K562 (cell line): ENCODE data around the gene ITGA7. TPM values are rescaled to one million over a fixed set of nuclear protein-coding genes. Genes with fewer than 3 reads are reported as not detected.

Experiments
- ARHGAP35 ChIP-seq: fragments of 450-650 bp; IDR thresholded peaks from 2 replicates; pipeline ENCODE4 v1.6.1; 2018; ENCODE audit not compliant: partially characterized antibody
- ARID4B ChIP-seq: sonication (generic); formaldehyde crosslinking; IDR thresholded peaks from 2 replicates; pipeline ENCODE4 v1.8.0; 2022; ENCODE audit warnings: mild to moderate bottlenecking, missing genetic modification reagents
- ATF7 ChIP-seq: fragments of 450-650 bp; IDR thresholded peaks from 2 replicates; pipeline ENCODE4 v1.7.1; 2014; ENCODE audit warnings: mild to moderate bottlenecking, moderate library complexity
- CREM ChIP-seq: IDR thresholded peaks from 2 replicates; pipeline ENCODE4 v1.6.1; 2014; ENCODE audit warnings: antibody characterized with exemption, low read depth
- ELF4 ChIP-seq: fragments of 450-650 bp; formaldehyde crosslinking; IDR thresholded peaks from 2 replicates; pipeline ENCODE4 v1.4.0; 2022; ENCODE audit warnings: missing genetic modification characterization
- ERF ChIP-seq: fragments of 450-650 bp; formaldehyde crosslinking; IDR thresholded peaks from 2 replicates; pipeline ENCODE4 v1.4.0; 2020; ENCODE audit warnings: mild to moderate bottlenecking, mixed read lengths
- ETV1 ChIP-seq: fragments of 450-650 bp; conservative IDR thresholded peaks from 2 replicates; pipeline ENCODE4 v1.6.1; 2016; ENCODE audit warnings: missing genetic modification characterization, control low read depth, low read depth, missing compliant biosample characterization
- HIVEP1 ChIP-seq: fragments of 250-450 bp; sonication (Bioruptor Pico); IDR thresholded peaks from 2 replicates; pipeline ENCODE4 v1.4.0; 2020; ENCODE audit warnings: mild to moderate bottlenecking
- JUND ChIP-seq, 2 experiments: IDR thresholded peaks; 2 replicates in 1 of 2; 3 replicates in 1 of 2; pipeline ENCODE4 v1.6.1; 2011; ENCODE audit warnings: borderline replicate concordance in 2 of 2, low read depth in 2 of 2, low read length in 2 of 2, improper control_type of control experiment in 1 of 2, missing biosample characterization in 1 of 2, missing genetic modification characterization in 1 of 2, missing genetic modification reagents in 1 of 2
- KDM4B ChIP-seq, 2 experiments: fragments of 450-650 bp in 1 of 2; sonication (generic) in 1 of 2; IDR thresholded peaks; 2 replicates each; pipeline ENCODE4 v1.6.1; 2016 to 2017; ENCODE audit warnings: borderline replicate concordance in 2 of 2, antibody characterized with exemption in 1 of 2, low read depth in 1 of 2, mild to moderate bottlenecking in 1 of 2
- MIER1 ChIP-seq: fragments of 450-650 bp; IDR thresholded peaks from 2 replicates; pipeline ENCODE4 v1.6.1; 2016; ENCODE audit warnings: antibody characterized with exemption, mild to moderate bottlenecking, low read depth
- MTA2 ChIP-seq: fragments of 450-650 bp; IDR thresholded peaks from 2 replicates; pipeline ENCODE4 v1.6.1; 2016; ENCODE audit warnings: low read depth
- NR2C1 ChIP-seq, 2 experiments: fragments of 450-650 bp; IDR thresholded peaks; 2 replicates each; pipeline ENCODE4 v1.6.1; 2017; ENCODE audit warnings: mild to moderate bottlenecking in 2 of 2, antibody characterized with exemption in 1 of 2, inconsistent platforms in 1 of 2, missing compliant biosample characterization in 1 of 2, missing genetic modification characterization in 1 of 2
- RBFOX2 ChIP-seq: fragments of 200-400 bp; formaldehyde crosslinking; IDR thresholded peaks from 2 replicates; pipeline ENCODE4 v1.6.1; 2017; ENCODE audit warnings: low read depth, mild to moderate bottlenecking, low read length, moderate library complexity
- RBM14 ChIP-seq: fragments of 200-400 bp; formaldehyde crosslinking; IDR thresholded peaks from 2 replicates; pipeline ENCODE4 v1.6.1; 2018; ENCODE audit warnings: low read depth, mild to moderate bottlenecking, low read length, moderate library complexity, borderline replicate concordance; ENCODE audit not compliant: insufficient read depth
- RHOXF2B ChIP-seq: fragments of 250-450 bp; sonication (Bioruptor Pico); conservative IDR thresholded peaks from 2 replicates; pipeline ENCODE4 v1.5.1; 2021
- ZNF143 ChIP-seq: sonication (generic); formaldehyde crosslinking; IDR thresholded peaks from 2 replicates; pipeline ENCODE4 v1.9.0; 2022; ENCODE audit warnings: mild to moderate bottlenecking, missing genetic modification reagents
- ZNF408 ChIP-seq: fragments of 250-450 bp; sonication (Bioruptor Pico); IDR thresholded peaks from 2 replicates; pipeline ENCODE4 v1.4.0; 2020; ENCODE audit warnings: low read depth, mild to moderate bottlenecking, moderate library complexity
- ZNF740 ChIP-seq, 3 experiments: fragments of 200-800 bp in 1 of 3; sonication (Bioruptor generic) in 1 of 3; sonication (generic) in 1 of 3; formaldehyde crosslinking in 1 of 3; IDR thresholded peaks; 2 replicates each; pipeline versions ENCODE4 v1.6.1 to v1.8.0; 2016 to 2022; ENCODE audit warnings: mild to moderate bottlenecking in 2 of 3, missing compliant biosample characterization in 2 of 3, missing genetic modification characterization in 2 of 3, missing genetic modification reagents in 1 of 3
- polyA plus RNA-seq, 8 experiments: library from polyadenylated mRNA; depleted of rRNA in 4 of 8; stranded (reverse) in 5 of 8; unstranded in 3 of 8; fragments of >200 nt; fragmentation: Nextera tagmentation in 2 of 8; fragmentation: Illumina TruSeq in 1 of 8; extraction: Ambion mirVana in 2 of 8; extraction: Trizol in 1 of 8; gene quantifications; 2 replicates each; pipeline versions ENCODE4 v1.2.1 to v1.2.3, GENCODE V29; 2011 to 2014; ENCODE audit warnings: inconsistent platforms in 1 of 8, missing spikeins in 1 of 8
- total RNA-seq, 7 experiments: library from RNA; depleted of rRNA in 6 of 7; stranded (reverse); fragments of >200 nt in 6 of 7; fragmentation: Illumina TruSeq in 2 of 7; extraction: Trizol in 2 of 7; gene quantifications; 2 replicates each; pipeline versions ENCODE4 v1.2.1 to v1.2.3, GENCODE V29; 2011 to 2021; ENCODE audit warnings: low replicate concordance in 1 of 7
- TF ChIP-seq, protein P1 (sequence below): fragments of 450-650 bp; IDR thresholded peaks from 2 replicates; pipeline ENCODE4 v1.6.1; 2016; ENCODE audit warnings: borderline replicate concordance

Gene ITGA7
- total and polyA plus RNA-seq, 9 of the 15 experiments (the other 6 are each of a cell fraction or from before 2014, with no cell fraction given), result 0.11 to 2.3 (median 0.56) TPM; not detected in 1

- TF ChIP-seq KDM4B (IDR thresholded peaks at IDR 0.05; ENCODE audit: borderline replicate concordance in 2 of 2, low read depth in 1 of 2) (no peak; a peak in 1 of 4 replicates), ETV1 (tag) (peak; percentile 81), MIER1 (no peak), NR2C1 (IDR thresholded peaks at IDR 0.05) (no peak), NR2C1 (tag; IDR thresholded peaks at IDR 0.05) (no peak), ZNF740 (CRISPR knock-in tag; IDR thresholded peaks at IDR 0.05) (no peak), ZNF740 (tag; IDR thresholded peaks at IDR 0.05) (0 out of 4 replicates have a peak, but pooled peaks of 1 of the 2 experiments have one; percentile 3), RHOXF2B (0 out of 2 replicates have a peak, but pooled peaks have one; percentile 12), MTA2 (no peak), ZNF408 (CRISPR knock-in tag) (no peak), ARID4B (CRISPR knock-in tag) (peak; percentile 37; the same call in 1 of the 2 replicates), ZNF143 (CRISPR knock-in tag) (0 out of 2 replicates have a peak, but pooled peaks have one; percentile 34), JUND (IDR thresholded peaks at IDR 0.05; ENCODE audit: borderline replicate concordance, low read depth, low read length) (peak; percentile 60; the same call in 1 of the 2 replicates), JUND (tag; IDR thresholded peaks at IDR 0.05; ENCODE audit: borderline replicate concordance, low read depth, low read length) (peak; percentile 34; the same call in 1 of the 3 replicates), CREM (peak; percentile 22), ERF (no peak), ATF7 (peak; percentile 48), RBM14 (no peak), ARHGAP35 (no peak), RBFOX2 (no peak), HIVEP1 (peak; percentile 97), ELF4 (CRISPR knock-in tag) (peak; percentile 62; the same call in 1 of the 2 replicates)
- TF ChIP-seq, protein P1, sequence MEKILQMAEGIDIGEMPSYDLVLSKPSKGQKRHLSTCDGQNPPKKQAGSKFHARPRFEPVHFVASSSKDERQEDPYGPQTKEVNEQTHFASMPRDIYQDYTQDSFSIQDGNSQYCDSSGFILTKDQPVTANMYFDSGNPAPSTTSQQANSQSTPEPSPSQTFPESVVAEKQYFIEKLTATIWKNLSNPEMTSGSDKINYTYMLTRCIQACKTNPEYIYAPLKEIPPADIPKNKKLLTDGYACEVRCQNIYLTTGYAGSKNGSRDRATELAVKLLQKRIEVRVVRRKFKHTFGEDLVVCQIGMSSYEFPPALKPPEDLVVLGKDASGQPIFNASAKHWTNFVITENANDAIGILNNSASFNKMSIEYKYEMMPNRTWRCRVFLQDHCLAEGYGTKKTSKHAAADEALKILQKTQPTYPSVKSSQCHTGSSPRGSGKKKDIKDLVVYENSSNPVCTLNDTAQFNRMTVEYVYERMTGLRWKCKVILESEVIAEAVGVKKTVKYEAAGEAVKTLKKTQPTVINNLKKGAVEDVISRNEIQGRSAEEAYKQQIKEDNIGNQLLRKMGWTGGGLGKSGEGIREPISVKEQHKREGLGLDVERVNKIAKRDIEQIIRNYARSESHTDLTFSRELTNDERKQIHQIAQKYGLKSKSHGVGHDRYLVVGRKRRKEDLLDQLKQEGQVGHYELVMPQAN, result peak; percentile 56
Measured at GRCh38 chr12:55727643-55728185, 20.0 kb upstream of the ITGA7 start (continued).
